Endothelial cell of umbilical vein (primary cell): ENCODE measurements around the gene PAPPA.

ENCODE experiments used
- CTCF ChIP-seq, 2 donors: IDR thresholded peaks; 1 replicate in 1 of 2; 2 replicates in 1 of 2; pipeline ENCODE4 v1.5.1; 2011; ENCODE audit warnings: low read length in 2 of 2, mild to moderate bottlenecking in 2 of 2, moderate library complexity in 2 of 2, control low read depth in 1 of 2, inconsistent platforms in 1 of 2, low read depth in 1 of 2; ENCODE audit not compliant: insufficient read depth in 1 of 2; ENCODE audit errors: extremely low read depth in 1 of 2
- POLR2AphosphoS5 ChIP-seq: IDR thresholded peaks from 2 replicates; pipeline ENCODE4 v1.6.1; 2012; ENCODE audit warnings: low read depth, mild to moderate bottlenecking, control low read depth, low read length, moderate library complexity; ENCODE audit not compliant: insufficient read depth

DNA sequence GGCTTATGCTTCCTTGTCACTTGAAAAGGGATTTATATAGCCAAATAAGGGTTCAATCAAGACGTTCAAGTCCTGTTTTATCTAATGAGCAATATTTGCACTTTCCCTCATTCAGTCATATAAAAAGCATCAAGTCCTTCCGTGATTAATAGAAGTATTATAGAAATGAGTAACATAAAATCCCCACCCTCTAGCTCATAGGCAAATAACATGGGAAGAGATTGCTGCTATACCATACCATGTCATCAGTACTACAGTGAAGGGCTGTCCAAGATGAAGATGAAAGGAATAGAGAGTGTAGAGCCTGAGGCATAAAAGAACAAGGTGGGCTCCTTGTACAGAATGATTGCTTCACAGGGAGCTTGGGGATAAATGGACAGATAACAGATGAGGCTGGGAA lies 20.4 kb upstream of the PAPPA start:
- TF ChIP-seq POLR2AphosphoS5 (no peak), CTCF (IDR thresholded peaks at IDR 0.05; ENCODE audit: extremely low read depth in 1 of 2, insufficient read depth in 1 of 2, low read depth in 1 of 2, low read length in 2 of 2) (no peak)
